ENCODE results near the gene TM2D3. TPM values are rescaled to one million over a fixed set of nuclear protein-coding genes. Genes with fewer than 3 reads are reported as not detected.

The TM2D3 gene
- total and polyA plus RNA-seq, 2 donors (not counting 3 experiments of a cell fraction or from before 2014, with no cell fraction given), result 34.3 to 51.5 TPM

- FAIRE-seq (no peak), DNase-seq (ENCODE audit: low read depth, low spot score) (no peak)
- no peak overlapping the region for H3K27ac ChIP-seq (ENCODE audit: insufficient read depth, low read depth, low read length)
- no peaks in the 10 kb centered on the region for H3K27me3 ChIP-seq (ENCODE audit: control insufficient read depth in 2 of 2, insufficient read depth in 2 of 2, low read length in 2 of 2)
- no peaks in the 10 kb centered on the region for H4K20me1 ChIP-seq (replicated peaks; ENCODE audit: control insufficient read depth, extremely low read depth, insufficient read depth, low read length)
- TF ChIP-seq POLR2A (IDR thresholded peaks at IDR 0.05; ENCODE audit: low read depth, low read length) (no peak), FOS (IDR thresholded peaks at IDR 0.05; ENCODE audit: borderline replicate concordance, insufficient read depth, low read length) (no peak), JUN (IDR thresholded peaks at IDR 0.05; ENCODE audit: borderline replicate concordance, insufficient read depth, insufficient read length, low read depth) (no peak)
- TF ChIP-seq, protein P1, sequence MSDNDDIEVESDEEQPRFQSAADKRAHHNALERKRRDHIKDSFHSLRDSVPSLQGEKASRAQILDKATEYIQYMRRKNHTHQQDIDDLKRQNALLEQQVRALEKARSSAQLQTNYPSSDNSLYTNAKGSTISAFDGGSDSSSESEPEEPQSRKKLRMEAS (IDR thresholded peaks at IDR 0.05; ENCODE audit: insufficient read depth, insufficient read length), result no peak
- dilution Hi-C loops (cut with MboI; ENCODE audit: extremely low pct_ligation_motif_present, low sequenced_read_pairs) (no loop called here), intact Hi-C loops (cut with micrococcal nuclease) (no loop called here)
- BruUV-seq (replicated peaks), result no TSS peak
- peaks cover 0 to 2% of the 10 kb centered on the region in 2 experiments for H3K36me3 ChIP-seq (ENCODE audit: control insufficient read depth in 2 of 2, extremely low read depth in 1 of 2, insufficient read depth in 2 of 2, low read length in 2 of 2)
- H3K4me1 ChIP-seq (ENCODE audit: control insufficient read depth, extremely low read depth, insufficient read depth, low read length), result no peaks in the 10 kb centered on the region
- ChIA-PET POLR2A (no interaction called here), CTCF (no interaction called here)
- H3K4me2 ChIP-seq (ENCODE audit: insufficient read depth, low read length), result no peak overlapping the region
- no peaks in the 10 kb centered on the region for H3K9me3 ChIP-seq (replicated peaks; ENCODE audit: control insufficient read depth, insufficient read depth, low read length)
- no peak overlapping the region for H3K4me3 ChIP-seq (replicated peaks in 1 of 3; ENCODE audit: insufficient read depth in 1 of 3, low read depth in 1 of 3, low read length in 3 of 3)
- H2AFZ ChIP-seq (ENCODE audit: low read depth, low read length), result no peak overlapping the region
- H3K79me2 ChIP-seq (ENCODE audit: control insufficient read depth, insufficient read depth, low read length), result no peaks in the 10 kb centered on the region
- no peaks in the 10 kb centered on the region for H3K9me1 ChIP-seq (replicated peaks; ENCODE audit: control insufficient read depth, extremely low read depth, insufficient read depth, low read length)
- H3K9ac ChIP-seq (replicated peaks; ENCODE audit: extremely low read depth, insufficient read depth, low read length), result no peak overlapping the region
These were observed 40.8 kb upstream of the TM2D3 start for GRCh38 chr15:101692801-101693598.

- FAIRE-seq, result no peak
- Histone ChIP-seq H3K4me3 (replicated peaks in 1 of 3; ENCODE audit: insufficient read depth in 1 of 3, low read depth in 1 of 3, low read length in 3 of 3) (no peak overlapping the region), H3K9me3 (replicated peaks; ENCODE audit: control insufficient read depth, insufficient read depth, low read length) (no peaks in the 10 kb centered on the region), H3K27me3 (ENCODE audit: control insufficient read depth in 2 of 2, insufficient read depth in 2 of 2, low read length in 2 of 2) (no peaks in the 10 kb centered on the region), H4K20me1 (replicated peaks; ENCODE audit: control insufficient read depth, extremely low read depth, insufficient read depth, low read length) (no peaks in the 10 kb centered on the region), H3K4me1 (ENCODE audit: control insufficient read depth, extremely low read depth, insufficient read depth, low read length) (no peaks in the 10 kb centered on the region), H3K9ac (replicated peaks; ENCODE audit: extremely low read depth, insufficient read depth, low read length) (no peak overlapping the region), H3K27ac (ENCODE audit: insufficient read depth, low read depth, low read length) (no peak overlapping the region), H3K36me3 (ENCODE audit: control insufficient read depth in 2 of 2, extremely low read depth in 1 of 2, insufficient read depth in 2 of 2, low read length in 2 of 2) (peaks cover 0 to 2% of the 10 kb centered on the region in 2 experiments), H2AFZ (ENCODE audit: low read depth, low read length) (no peak overlapping the region), H3K9me1 (replicated peaks; ENCODE audit: control insufficient read depth, extremely low read depth, insufficient read depth, low read length) (no peaks in the 10 kb centered on the region), H3K79me2 (ENCODE audit: control insufficient read depth, insufficient read depth, low read length) (no peaks in the 10 kb centered on the region), H3K4me2 (ENCODE audit: insufficient read depth, low read length) (no peak overlapping the region)
- intact Hi-C loops (cut with micrococcal nuclease), result no loop called here
- POLR2A ChIA-PET, result no interaction called here
- no peak for DNase-seq (ENCODE audit: low read depth, low spot score)
- CTCF ChIA-PET, result no interaction called here
- no TSS peak for BruUV-seq (replicated peaks)
- TF ChIP-seq JUN (IDR thresholded peaks at IDR 0.05; ENCODE audit: borderline replicate concordance, insufficient read depth, insufficient read length, low read depth) (peak; percentile 41), POLR2A (IDR thresholded peaks at IDR 0.05; ENCODE audit: low read depth, low read length) (no peak)
- dilution Hi-C loops (cut with MboI; ENCODE audit: extremely low pct_ligation_motif_present, low sequenced_read_pairs), result no loop called here
These were observed 37.7 kb upstream of the TM2D3 start for GRCh38 chr15:101689901-101690300.
